HCT116 (cell line): ENCODE data around the gene PRELP. TPM values are rescaled to one million over a fixed set of nuclear protein-coding genes. Genes with fewer than 3 reads are reported as not detected.

ENCODE experiments used
- ATAC-seq: fragments of 200-7000 bp; cut with Tn5 transposase; 2 replicates; pipeline ENCODE4 v1.9.1; 2020; ENCODE audit warnings: mild to moderate bottlenecking, moderate library complexity
- BruUV-seq: library from RNA; stranded (reverse); fragments of 400-500 nt; replicated peaks from 2 replicates; lab custom pipeline; 2021; lab: Mats Ljungman, UMichigan
- CTCF ChIA-PET: fragments of 300-600 bp; sonication (Branson Sonifier 250); formaldehyde crosslinking; loops from one replicate; lab custom pipeline; 2021; ENCODE audit warnings: antibody characterized with exemption; lab: Charles Lee
- POLR2A ChIA-PET: fragments of 300-600, 350-600 bp; sonication (Branson Sonifier 250); formaldehyde crosslinking; loops from one replicate; lab custom pipeline; 2021; ENCODE audit warnings: antibody characterized with exemption; lab: Charles Lee
- RAD21 ChIA-PET, 2 experiments: fragments of 300-600 bp; sonication (Branson Sonifier 250); formaldehyde crosslinking; loops; one replicate each; lab custom pipeline; 2023; ENCODE audit warnings: low total read pairs in 2 of 2; ENCODE audit not compliant: uncharacterized antibody in 2 of 2, unreplicated experiment in 2 of 2, low non-redundant PET in 1 of 2; lab: Charles Lee
- DNase-seq: peaks from one replicate; pipeline ENCODE4 v3.0.0-alpha.2; 2010; ENCODE audit warnings: low read depth, low spot score
- H2AFZ ChIP-seq: fragments of 200-600 bp; shearing (Covaris generic), sonication (generic); 2 replicates; pipeline ENCODE4 v1.6.1; 2017; ENCODE audit warnings: low read depth, mixed run types, mixed read lengths, antibody characterized with exemption, low read length; ENCODE audit not compliant: poor library complexity, severe bottlenecking
- H3K27ac ChIP-seq: 2 replicates; pipeline ENCODE4 v1.5.1; 2012; ENCODE audit warnings: low read depth, low read length
- H3K27me3 ChIP-seq: fragments of 200-600 bp; sonication (generic); 2 replicates; pipeline ENCODE4 v1.6.1; 2016; ENCODE audit warnings: mixed run types, low read length, mixed read lengths; ENCODE audit not compliant: insufficient read depth
- H3K36me3 ChIP-seq, 2 experiments: fragments of 200-500 bp in 1 of 2; fragments of 200-600 bp in 1 of 2; sonication (Bioruptor generic) in 1 of 2; sonication (generic) in 1 of 2; 2 replicates each; pipeline versions ENCODE4 v1.5.1 to v1.6.1; 2014 to 2016; ENCODE audit warnings: low read length in 2 of 2, inconsistent platforms in 1 of 2, mixed read lengths in 1 of 2, mixed run types in 1 of 2; ENCODE audit not compliant: insufficient read depth in 2 of 2, control insufficient read depth in 1 of 2
- H3K4me1 ChIP-seq, 2 experiments: fragments of 200-600 bp in 1 of 2; sonication (generic) in 1 of 2; 2 replicates each; pipeline versions ENCODE4 v1.5.1 to v1.6.1; 2012 to 2017; ENCODE audit warnings: low read length in 2 of 2, inconsistent platforms in 1 of 2, mild to moderate bottlenecking in 1 of 2, mixed read lengths in 1 of 2, mixed run types in 1 of 2, moderate library complexity in 1 of 2; ENCODE audit not compliant: insufficient read depth in 2 of 2, control insufficient read depth in 1 of 2
- H3K4me2 ChIP-seq: fragments of 200-600 bp; sonication (generic); 2 replicates; pipeline ENCODE4 v1.6.1; 2017; ENCODE audit warnings: mixed run types, low read length, mixed read lengths
- H3K4me3 ChIP-seq, 2 experiments: fragments of 200-600 bp in 1 of 2; sonication (generic) in 1 of 2; replicated peaks in 1 of 2; 2 replicates each; pipeline ENCODE4 v1.5.1; 2011 to 2016; ENCODE audit warnings: low read length in 2 of 2, control low read depth in 1 of 2, low read depth in 1 of 2, mild to moderate bottlenecking in 1 of 2, mixed read lengths in 1 of 2, mixed run types in 1 of 2
- H3K79me2 ChIP-seq: fragments of 200-600 bp; sonication (generic); 2 replicates; pipeline ENCODE4 v1.6.1; 2017; ENCODE audit warnings: mild to moderate bottlenecking, mixed run types, low read length, moderate library complexity, mixed read lengths; ENCODE audit not compliant: insufficient read depth
- H3K9ac ChIP-seq: fragments of 200-600 bp; sonication (generic); 2 replicates; pipeline ENCODE4 v1.6.1; 2016; ENCODE audit warnings: low read length, mixed read lengths
- H3K9me2 ChIP-seq: fragments of 200-600 bp; sonication (generic), shearing (Covaris generic); 2 replicates; pipeline ENCODE4 v1.6.1; 2017; ENCODE audit warnings: mixed run types, mild to moderate bottlenecking, moderate library complexity; ENCODE audit not compliant: insufficient read depth
- H3K9me3 ChIP-seq, 2 experiments: fragments of 200-500 bp in 1 of 2; fragments of 200-600 bp in 1 of 2; sonication (Bioruptor generic) in 1 of 2; sonication (generic) in 1 of 2; 2 replicates each; pipeline ENCODE4 v1.6.1; 2014 to 2017; ENCODE audit warnings: low read length in 2 of 2, mixed read lengths in 2 of 2, inconsistent platforms in 1 of 2, low read depth in 1 of 2, mild to moderate bottlenecking in 1 of 2, mixed run types in 1 of 2, moderate library complexity in 1 of 2; ENCODE audit not compliant: control insufficient read depth in 1 of 2, insufficient read depth in 1 of 2
- H4K20me1 ChIP-seq: fragments of 200-600 bp; sonication (generic), shearing (Covaris generic); 2 replicates; pipeline ENCODE4 v1.6.1; 2017; ENCODE audit warnings: mixed run types, mild to moderate bottlenecking, moderate library complexity; ENCODE audit not compliant: insufficient read depth
- ATF3 ChIP-seq: IDR thresholded peaks from 2 replicates; pipeline ENCODE4 v1.6.1; 2012
- CEBPB ChIP-seq: IDR thresholded peaks from 2 replicates; pipeline ENCODE4 v1.6.1; 2012; ENCODE audit warnings: low read depth
- CTCF ChIP-seq, 3 experiments: fragments of 200-600 bp in 1 of 3; sonication (generic) in 1 of 3; IDR thresholded peaks in 2 of 3; conservative IDR thresholded peaks in 1 of 3; 2 replicates each; pipeline ENCODE4 v1.5.1; 2012 to 2017; ENCODE audit warnings: low read depth in 2 of 3, low read length in 2 of 3, antibody characterized with exemption in 1 of 3, borderline replicate concordance in 1 of 3, control low read depth in 1 of 3, mild to moderate bottlenecking in 1 of 3, mixed read lengths in 1 of 3, mixed run types in 1 of 3, moderate library complexity in 1 of 3; ENCODE audit not compliant: insufficient read depth in 1 of 3
- EGR1 ChIP-seq: IDR thresholded peaks from 2 replicates; pipeline ENCODE4 v1.6.1; 2012; ENCODE audit warnings: low read depth
- EZH2 ChIP-seq: fragments of 200-600 bp; sonication (generic); IDR thresholded peaks from 2 replicates; pipeline ENCODE4 v1.6.1; 2017; ENCODE audit warnings: antibody characterized with exemption, mixed run types
- EZH2phosphoT487 ChIP-seq: fragments of 200-600 bp; IDR thresholded peaks from 2 replicates; pipeline ENCODE4 v1.6.1; 2018; ENCODE audit warnings: antibody characterized with exemption, borderline replicate concordance
- FOSL1 ChIP-seq: IDR thresholded peaks from 2 replicates; pipeline ENCODE4 v1.6.1; 2012; ENCODE audit warnings: low read depth
- JUND ChIP-seq: IDR thresholded peaks from 2 replicates; pipeline ENCODE4 v1.6.1; 2012
- POLR2A ChIP-seq: IDR thresholded peaks from 2 replicates; pipeline ENCODE4 v1.7.0; 2011; ENCODE audit warnings: borderline replicate concordance; ENCODE audit not compliant: insufficient read depth, insufficient read length; ENCODE audit errors: extremely low read depth
- RAD21 ChIP-seq: IDR thresholded peaks from 2 replicates; pipeline ENCODE4 v1.6.1; 2012; ENCODE audit warnings: low read depth, mild to moderate bottlenecking
- SRF ChIP-seq: IDR thresholded peaks from 2 replicates; pipeline ENCODE4 v1.6.1; 2012; ENCODE audit warnings: low read depth
- YY1 ChIP-seq: IDR thresholded peaks from 2 replicates; pipeline ENCODE4 v1.6.1; 2011; ENCODE audit warnings: low read length, low read depth, moderate library complexity, mild to moderate bottlenecking; ENCODE audit not compliant: insufficient replicate concordance; ENCODE audit errors: extremely low read depth
- ZFX ChIP-seq: fragments of 450-650 bp; IDR thresholded peaks from 2 replicates; pipeline ENCODE4 v1.6.1; 2017
- intact Hi-C: fragments of 100-400 bp; cut with micrococcal nuclease; formaldehyde crosslinking; loops from 2 replicates; pipeline ENCODE4 v1.10.0; 2022
- total RNA-seq: library from RNA; stranded (reverse); gene quantifications from one replicate; pipeline ENCODE4 v1.2.1, GENCODE V29; 2021; ENCODE audit not compliant: unreplicated experiment
- TF ChIP-seq, protein P1 (sequence below): IDR thresholded peaks from 2 replicates; pipeline ENCODE4 v1.6.1; 2012

The PRELP gene
- total RNA-seq, 1 experiment from 2014 or later: 0.10 TPM

GRCh38 chr1:203492082-203492747 lies 16.6 kb downstream of the PRELP start:
- no peak overlapping the region for H3K27ac ChIP-seq
- H3K4me1 ChIP-seq: peaks cover 4 to 9% of the 10 kb centered on the region in 2 experiments; a peak in 2 of 4 replicates
- intact Hi-C loops: no loop called here
- no peak overlapping the region for H3K4me2 ChIP-seq
- TF ChIP-seq CEBPB: no peak
- no peak for TF ChIP-seq ZFX
- no peak for TF ChIP-seq RAD21
- no peak for TF ChIP-seq POLR2A
- TF ChIP-seq FOSL1: no peak
- TF ChIP-seq, all 23 proteins: peak for 0
- H3K9ac ChIP-seq: no peak overlapping the region
- H3K27me3 ChIP-seq: no peaks in the 10 kb centered on the region
- BruUV-seq: no TSS peak
- H3K4me3 ChIP-seq: no peak overlapping the region
- H3K36me3 ChIP-seq: no peaks in the 10 kb centered on the region
- RAD21 ChIA-PET: no interaction called here
- POLR2A ChIA-PET: no interaction called here
- ATAC-seq: no peak
- CTCF ChIA-PET: interaction anchor here (3.1 kb wide), 1 partner anchor 12 kb away, joined by 9 read pairs; no protein-coding TSS in a partner anchor
- H3K9me3 ChIP-seq: no peaks in the 10 kb centered on the region
- H3K79me2 ChIP-seq: no peaks in the 10 kb centered on the region
- DNase-seq: no peak
- no peaks in the 10 kb centered on the region for H3K9me2 ChIP-seq
- no peaks in the 10 kb centered on the region for H4K20me1 ChIP-seq
- no peak overlapping the region for H2AFZ ChIP-seq

DNA sequence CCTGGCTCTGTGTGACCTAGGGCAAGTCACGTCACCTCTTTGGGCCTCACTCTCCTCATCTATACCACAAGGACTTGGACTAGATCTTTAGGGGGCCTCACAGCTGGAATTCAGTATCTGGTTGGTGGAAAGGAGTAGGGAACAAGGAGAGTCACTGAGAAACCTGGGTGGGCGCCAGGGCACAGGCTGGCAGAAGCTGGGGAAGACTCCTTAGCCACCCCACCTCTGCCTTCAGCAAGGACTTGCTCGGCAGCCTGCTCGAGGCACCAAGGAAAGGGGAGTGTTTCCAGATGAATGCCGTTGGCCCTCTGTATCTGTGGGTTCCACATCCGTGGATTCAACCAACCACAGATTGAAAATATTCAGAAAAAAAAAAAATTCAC lies 17.1 kb downstream of the PRELP start:
- no peak for ATAC-seq
- CTCF ChIA-PET: interaction anchor here (3.1 kb wide), 1 partner anchor 12 kb away, joined by 9 read pairs; no protein-coding TSS in a partner anchor

More for the DNA sequence above, 17.1 kb downstream of the PRELP start:
- ChIA-PET RAD21 (interaction anchor here in 1 of 2 experiments (0.6 kb wide), 1 partner anchor 157 kb away, joined by 3 read pairs; no protein-coding TSS in a partner anchor), POLR2A (no interaction called here)
- Histone ChIP-seq H3K9me3 (no peaks in the 10 kb centered on the region), H3K4me2 (no peak overlapping the region), H3K4me1 (peaks cover 4% of the 10 kb centered on the region in 2 experiments; a peak in 2 of 4 replicates), H3K27ac (no peak overlapping the region), H3K9me2 (no peaks in the 10 kb centered on the region), H2AFZ (no peak overlapping the region), H3K36me3 (no peaks in the 10 kb centered on the region), H4K20me1 (no peaks in the 10 kb centered on the region), H3K79me2 (no peaks in the 10 kb centered on the region), H3K4me3 (no peak overlapping the region), H3K9ac (no peak overlapping the region), H3K27me3 (no peaks in the 10 kb centered on the region)
- intact Hi-C loops: no loop called here
- BruUV-seq: no TSS peak
- DNase-seq: no peak
- TF ChIP-seq ATF3 (no peak), SRF (no peak), CEBPB (no peak), YY1 (no peak), EZH2phosphoT487 (no peak), EZH2 (no peak), CTCF (IDR thresholded peaks at IDR 0.05 in 2 of 3, conservative IDR thresholded peaks at IDR 0.05 in 1 of 3; ENCODE audit: borderline replicate concordance in 1 of 3, insufficient read depth in 1 of 3, low read depth in 2 of 3, low read length in 2 of 3) (no peak), JUND (no peak), EGR1 (no peak), ZFX (no peak)
- TF ChIP-seq, protein P1, sequence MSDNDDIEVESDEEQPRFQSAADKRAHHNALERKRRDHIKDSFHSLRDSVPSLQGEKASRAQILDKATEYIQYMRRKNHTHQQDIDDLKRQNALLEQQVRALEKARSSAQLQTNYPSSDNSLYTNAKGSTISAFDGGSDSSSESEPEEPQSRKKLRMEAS: no peak
